Tibial artery (tissue), 4 donors: ENCODE measurements around the gene FAM114A1.

Source experiments
- DNase-seq, 2 donors: peaks; one replicate each; pipeline ENCODE4 v3.0.0-alpha.2; 2019
- H3K27ac ChIP-seq, 2 donors: fragments of 200-600 bp; sonication (generic) in 1 of 2; 1 replicate in 1 of 2; 2 replicates in 1 of 2; pipeline ENCODE4 v1.5.1; 2018 to 2019; ENCODE audit warnings: mild to moderate bottlenecking in 1 of 2
- H3K27me3 ChIP-seq, 2 donors: fragments of 200-600 bp; sonication (generic) in 1 of 2; one replicate each; pipeline versions ENCODE4 v1.5.1 to v1.6.0; 2016 to 2019
- H3K36me3 ChIP-seq, 3 donors: fragments of 200-600 bp; sonication (generic) in 2 of 3; one replicate each; pipeline ENCODE4 v1.5.1; 2016 to 2019; ENCODE audit warnings: mild to moderate bottlenecking in 2 of 3
- H3K4me1 ChIP-seq, 4 donors: fragments of 200-600 bp; sonication (generic) in 2 of 4; 1 replicate in 3 of 4; 2 replicates in 1 of 4; pipeline ENCODE4 v1.5.1; 2016 to 2019
- H3K4me3 ChIP-seq, 2 donors: fragments of 200-600 bp; sonication (generic) in 1 of 2; 1 replicate in 1 of 2; 2 replicates in 1 of 2; pipeline ENCODE4 v1.5.1; 2018 to 2019; ENCODE audit warnings: mild to moderate bottlenecking in 2 of 2
- H3K9me3 ChIP-seq, 3 donors: fragments of 200-600 bp; sonication (generic) in 1 of 3; one replicate each; pipeline ENCODE4 v1.5.1; 2016 to 2019
- intact Hi-C: fragments of 100-400 bp; cut with DNase I; formaldehyde crosslinking; loops from one replicate; pipeline ENCODE4 v1.15.0; 2023; ENCODE audit warnings: low total_unique reads
- TF ChIP-seq, protein P1 (sequence below), 2 experiments: fragments of 200-600 bp in 1 of 2; fragments of 450-650 bp in 1 of 2; IDR thresholded peaks; one replicate each; pipeline ENCODE4 v1.5.1; 2017 to 2019; ENCODE audit warnings: antibody characterized with exemption in 2 of 2, mild to moderate bottlenecking in 1 of 2, moderate library complexity in 1 of 2

The FAM114A1 gene

DNA sequence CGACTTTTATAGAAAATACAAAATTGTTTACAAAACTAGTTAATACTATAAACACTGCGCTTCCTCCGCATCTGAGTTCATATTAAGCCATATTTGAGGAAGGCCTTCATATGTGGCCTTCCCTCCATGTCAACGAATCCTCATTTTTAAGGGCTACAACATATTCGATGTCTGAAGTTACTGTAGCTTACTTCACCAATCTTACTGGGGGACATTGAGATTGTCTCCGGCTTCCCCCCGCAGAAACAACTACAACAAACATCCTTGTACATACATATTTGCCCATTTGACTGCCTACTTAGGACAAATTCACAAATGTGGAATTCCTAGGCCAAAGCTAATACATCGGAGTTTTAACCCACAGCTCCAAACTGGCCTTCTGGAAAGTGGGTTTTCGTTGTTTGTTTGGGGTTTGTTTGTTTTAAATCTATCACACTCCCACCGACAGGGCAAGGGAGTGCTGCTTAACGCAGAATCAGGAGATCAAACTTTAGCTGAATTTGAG, 581 bp upstream of the FAM114A1 start:
- TF ChIP-seq, protein P1, sequence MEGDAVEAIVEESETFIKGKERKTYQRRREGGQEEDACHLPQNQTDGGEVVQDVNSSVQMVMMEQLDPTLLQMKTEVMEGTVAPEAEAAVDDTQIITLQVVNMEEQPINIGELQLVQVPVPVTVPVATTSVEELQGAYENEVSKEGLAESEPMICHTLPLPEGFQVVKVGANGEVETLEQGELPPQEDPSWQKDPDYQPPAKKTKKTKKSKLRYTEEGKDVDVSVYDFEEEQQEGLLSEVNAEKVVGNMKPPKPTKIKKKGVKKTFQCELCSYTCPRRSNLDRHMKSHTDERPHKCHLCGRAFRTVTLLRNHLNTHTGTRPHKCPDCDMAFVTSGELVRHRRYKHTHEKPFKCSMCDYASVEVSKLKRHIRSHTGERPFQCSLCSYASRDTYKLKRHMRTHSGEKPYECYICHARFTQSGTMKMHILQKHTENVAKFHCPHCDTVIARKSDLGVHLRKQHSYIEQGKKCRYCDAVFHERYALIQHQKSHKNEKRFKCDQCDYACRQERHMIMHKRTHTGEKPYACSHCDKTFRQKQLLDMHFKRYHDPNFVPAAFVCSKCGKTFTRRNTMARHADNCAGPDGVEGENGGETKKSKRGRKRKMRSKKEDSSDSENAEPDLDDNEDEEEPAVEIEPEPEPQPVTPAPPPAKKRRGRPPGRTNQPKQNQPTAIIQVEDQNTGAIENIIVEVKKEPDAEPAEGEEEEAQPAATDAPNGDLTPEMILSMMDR (IDR thresholded peaks at IDR 0.05), result no peak
- Histone ChIP-seq H3K27me3 (no peaks in the 10 kb centered on the region), H3K27ac (peak overlapping the region; percentile 95 to 96), H3K9me3 (no peaks in the 10 kb centered on the region), H3K4me3 (peak overlapping the region; percentile 88 to 97), H3K36me3 (peaks cover 0 to 5% (median 0%) of the 10 kb centered on the region in 3 donors), H3K4me1 (peaks cover 0 to 36% (median 28%) of the 10 kb centered on the region in 4 donors)
- no peak for DNase-seq
- intact Hi-C loops, result no loop called here

DNA sequence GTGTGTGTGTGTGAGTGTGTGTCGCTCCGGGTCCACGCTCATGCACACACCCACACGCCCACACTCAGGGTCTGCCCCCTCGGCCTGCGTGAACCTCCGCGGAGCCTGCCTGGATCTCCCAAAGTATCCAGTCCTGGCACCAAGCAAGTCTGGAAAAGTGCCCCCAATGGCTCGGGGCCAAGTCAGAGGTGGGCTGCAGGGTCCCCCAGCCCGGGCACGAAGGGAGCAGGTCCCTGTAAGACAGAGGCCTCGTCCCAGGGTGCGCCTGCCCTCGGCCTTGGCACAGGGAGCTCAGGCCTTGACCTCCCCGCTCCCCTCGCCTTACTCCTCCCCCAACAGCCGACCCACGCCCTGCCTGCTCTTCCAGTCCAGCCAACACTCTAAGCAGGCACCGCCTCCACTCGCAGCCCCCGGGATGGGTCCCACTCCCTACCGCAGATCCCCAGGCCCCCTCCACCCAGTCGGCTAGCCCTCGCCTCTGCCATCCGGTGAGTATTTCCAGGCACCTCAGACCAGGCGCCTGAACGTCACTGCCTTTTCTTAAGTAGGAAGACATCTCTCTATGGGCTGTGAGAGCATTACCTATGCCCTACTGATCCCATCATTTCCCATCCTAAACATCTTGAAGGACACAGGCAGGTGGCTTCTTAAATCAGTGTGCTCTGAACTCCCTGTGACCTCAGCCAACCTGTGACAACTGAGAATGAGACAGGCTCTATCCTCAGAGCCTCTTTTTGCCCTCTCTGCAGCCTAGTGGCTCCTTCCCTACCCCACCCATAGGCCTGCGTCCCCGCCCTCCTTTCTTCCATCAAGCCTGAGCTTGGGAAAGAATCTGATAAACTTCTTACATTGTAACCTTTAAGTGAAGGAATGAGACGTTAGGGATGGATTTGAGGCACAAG, 704 bp downstream of the FAM114A1 start:
- Histone ChIP-seq H3K9me3 (no peaks in the 10 kb centered on the region), H3K27ac (peak overlapping the region; percentile 95 to 96), H3K36me3 (peaks cover 0 to 6% (median 0%) of the 10 kb centered on the region in 3 donors), H3K27me3 (no peaks in the 10 kb centered on the region), H3K4me1 (peaks cover 0 to 49% (median 29%) of the 10 kb centered on the region in 4 donors), H3K4me3 (peak overlapping the region; percentile 88 to 97)
- DNase-seq, result peak; percentile 36 to 77
- TF ChIP-seq, protein P1 (IDR thresholded peaks at IDR 0.05), result no peak
- intact Hi-C loops, result no loop called here

DNA sequence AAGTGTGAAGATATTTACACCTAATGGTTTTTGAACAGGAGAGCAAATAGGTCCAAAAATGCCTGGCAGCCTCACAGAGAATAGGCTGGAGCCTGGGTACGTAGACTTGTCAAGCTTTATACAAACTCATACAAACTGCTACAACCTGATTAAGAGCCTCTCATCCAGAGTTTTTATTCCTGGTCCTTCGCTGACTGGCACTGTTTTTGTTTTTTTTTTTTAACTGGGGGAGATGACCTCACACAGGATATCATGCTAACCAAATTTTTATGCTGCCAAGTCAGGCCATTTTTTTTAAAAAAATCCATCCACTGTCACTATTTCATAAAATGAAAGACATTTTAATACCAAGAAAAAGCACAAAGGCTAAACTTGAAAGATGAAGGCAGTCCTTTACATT, 1.9 kb downstream of the FAM114A1 start:
- Histone ChIP-seq H3K36me3 (peaks cover 0 to 6% (median 0%) of the 10 kb centered on the region in 3 donors), H3K27me3 (no peaks in the 10 kb centered on the region), H3K9me3 (no peaks in the 10 kb centered on the region), H3K4me3 (peak overlapping the region; percentile 88 to 97), H3K27ac (peak overlapping the region; percentile 95 to 96), H3K4me1 (peaks cover 0 to 57% (median 31%) of the 10 kb centered on the region in 4 donors)
- intact Hi-C loops, result no loop called here
- DNase-seq, result no peak
- TF ChIP-seq, protein P1 (IDR thresholded peaks at IDR 0.05), result no peak

DNA sequence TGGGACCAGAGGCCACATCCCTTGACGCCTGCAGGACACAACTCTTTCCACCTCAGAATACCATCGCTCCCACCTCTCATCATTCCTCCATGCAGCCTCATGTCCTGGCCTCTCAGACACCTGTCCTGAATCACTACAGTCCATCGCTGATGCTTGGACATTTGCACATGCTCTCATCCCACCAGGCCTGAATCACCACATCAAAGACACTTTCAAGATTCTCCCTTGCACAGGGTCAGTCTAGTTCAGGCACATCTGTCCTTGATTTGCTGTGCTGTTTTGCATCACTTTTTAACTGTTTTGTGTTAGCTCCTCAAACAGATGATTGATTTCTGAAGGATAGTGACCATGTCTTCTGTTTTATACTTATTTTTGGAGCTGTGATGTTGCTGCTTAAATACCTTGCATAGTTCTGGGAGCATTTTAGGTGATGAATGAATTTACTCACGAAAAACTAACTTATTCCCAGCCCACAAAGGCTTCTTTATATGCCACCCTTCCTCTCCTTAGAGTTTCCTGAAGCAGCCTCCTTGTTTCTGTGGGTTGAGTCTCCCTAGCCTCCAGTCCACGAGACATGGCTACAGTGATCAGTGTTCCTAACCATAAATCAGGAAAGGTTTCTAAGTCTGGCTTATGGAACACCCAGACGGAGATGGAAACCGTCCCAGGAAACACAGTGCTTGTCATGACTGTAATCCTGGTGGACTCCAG, 2.6 kb downstream of the FAM114A1 start:
- intact Hi-C loops, result no loop called here
- TF ChIP-seq, protein P1 (IDR thresholded peaks at IDR 0.05), result no peak
- no peaks in the 10 kb centered on the region for H3K9me3 ChIP-seq
- H3K27me3 ChIP-seq, result no peaks in the 10 kb centered on the region
- H3K36me3 ChIP-seq, result peaks cover 0 to 6% (median 0%) of the 10 kb centered on the region in 3 donors
- no peak for DNase-seq
- peak overlapping the region in 1 of 2 donors; percentile 95 for H3K27ac ChIP-seq
- no peak overlapping the region for H3K4me3 ChIP-seq
- peaks cover 0 to 57% (median 31%) of the 10 kb centered on the region in 4 donors for H3K4me1 ChIP-seq

DNA sequence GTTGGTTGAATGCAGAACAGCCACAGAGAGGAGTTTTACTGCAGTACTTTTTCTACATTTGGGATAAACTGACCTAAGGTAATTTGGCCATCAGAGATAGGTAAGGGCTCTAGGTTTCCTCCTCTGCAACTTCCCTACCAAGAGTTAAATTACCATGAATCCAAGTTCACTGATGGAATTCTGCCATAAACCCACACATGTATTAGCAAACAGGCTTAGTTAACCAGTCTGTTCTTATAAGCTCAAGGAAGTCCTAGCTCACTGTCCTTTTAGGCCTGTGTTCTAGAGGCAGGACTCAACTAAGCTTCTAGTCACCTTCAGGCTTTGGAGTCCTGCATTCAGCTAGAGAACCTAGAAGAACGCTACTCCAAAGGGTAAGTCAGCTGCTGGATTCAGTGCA, 4.0 kb downstream of the FAM114A1 start:
- H3K27ac ChIP-seq, result no peak overlapping the region
- intact Hi-C loops, result no loop called here

More for the DNA sequence above, 4.0 kb downstream of the FAM114A1 start:
- H3K9me3 ChIP-seq, result no peaks in the 10 kb centered on the region
- no peaks in the 10 kb centered on the region for H3K27me3 ChIP-seq
- peaks cover 0 to 6% (median 0%) of the 10 kb centered on the region in 3 donors for H3K36me3 ChIP-seq
- no peak overlapping the region for H3K4me3 ChIP-seq
- H3K4me1 ChIP-seq, result peaks cover 0 to 57% (median 31%) of the 10 kb centered on the region in 4 donors
- TF ChIP-seq, protein P1 (IDR thresholded peaks at IDR 0.05), result no peak
- DNase-seq, result no peak
